ENCODE measurements around the gene RAB11B.
"Not testable (repeated sequence)": the region's sequence is repeated elsewhere in the genome, so short reads cannot be mapped to it uniquely, and the experiment has no call there.

The RAB11B gene

GRCh38 chr19:8371011-8371804 is 19.0 kb upstream of the RAB11B start:
- no peak for DNase-seq

GRCh38 chr19:8373867-8374813 is 16.0 kb upstream of the RAB11B start:
- DNase-seq = no peak

GRCh38 chr19:8375766-8376165 is 14.4 kb upstream of the RAB11B start:
- not testable (repeated sequence) for DNase-seq

GRCh38 chr19:8376373-8376974 is 13.7 kb upstream of the RAB11B start:
- DNase-seq = not testable (repeated sequence)

GRCh38 chr19:8377598-8377997 is 12.6 kb upstream of the RAB11B start:
- no peak for DNase-seq

- not testable (repeated sequence) for DNase-seq
These were observed 10.8 kb upstream of the RAB11B start for GRCh38 chr19:8379156-8379891.

GRCh38 chr19:8384569-8384968 is 5.6 kb upstream of the RAB11B start:
- not testable (repeated sequence) for DNase-seq

- not testable (repeated sequence) for DNase-seq
These were observed 5.1 kb upstream of the RAB11B start for GRCh38 chr19:8385103-8385502.

- not testable (repeated sequence) for DNase-seq
These were observed 4.6 kb upstream of the RAB11B start for GRCh38 chr19:8385566-8385965.

- not testable (repeated sequence) for DNase-seq
These were observed 3.7 kb upstream of the RAB11B start for GRCh38 chr19:8386419-8386818.

GRCh38 chr19:8386990-8387389 is 3.2 kb upstream of the RAB11B start:
- DNase-seq = no peak

- no peak for DNase-seq
These were observed 2.2 kb upstream of the RAB11B start for GRCh38 chr19:8387688-8388611.

GRCh38 chr19:8388612-8388958 is 1.6 kb upstream of the RAB11B start:
- DNase-seq = no peak

GRCh38 chr19:8390617-8390981 is 439 bp downstream of the RAB11B start:
- peak; percentile 45 for DNase-seq

GRCh38 chr19:8391198-8392016 is 1.2 kb downstream of the RAB11B start:
- no peak for DNase-seq

GRCh38 chr19:8392017-8392591 is 1.9 kb downstream of the RAB11B start:
- DNase-seq = no peak

- no peak for DNase-seq
These were observed 3.2 kb downstream of the RAB11B start for GRCh38 chr19:8393192-8393870.

- DNase-seq = no peak
These were observed 3.7 kb downstream of the RAB11B start for GRCh38 chr19:8393871-8394250.

GRCh38 chr19:8395621-8396082 is 5.5 kb downstream of the RAB11B start:
- DNase-seq = no peak

- DNase-seq = no peak
These were observed 6.0 kb downstream of the RAB11B start for GRCh38 chr19:8396185-8396562.
